Upper lobe of left lung (tissue), 4 donors: ENCODE data around the gene ST3GAL4.

Experiments used
- POLR2A ChIP-seq, 4 donors: fragments of 450-650 bp; IDR thresholded peaks; one replicate each; pipeline ENCODE4 v1.5.1; 2016 to 2017; ENCODE audit warnings: antibody characterized with exemption in 4 of 4, mild to moderate bottlenecking in 2 of 4
- TF ChIP-seq, protein P1 (sequence below), 6 experiments: fragments of 450-650 bp in 4 of 6; fragments of 200-600 bp in 2 of 6; sonication (generic) in 2 of 6; IDR thresholded peaks; one replicate each; pipeline ENCODE4 v1.5.1; 2016 to 2019; ENCODE audit warnings: antibody characterized with exemption in 6 of 6

DNA sequence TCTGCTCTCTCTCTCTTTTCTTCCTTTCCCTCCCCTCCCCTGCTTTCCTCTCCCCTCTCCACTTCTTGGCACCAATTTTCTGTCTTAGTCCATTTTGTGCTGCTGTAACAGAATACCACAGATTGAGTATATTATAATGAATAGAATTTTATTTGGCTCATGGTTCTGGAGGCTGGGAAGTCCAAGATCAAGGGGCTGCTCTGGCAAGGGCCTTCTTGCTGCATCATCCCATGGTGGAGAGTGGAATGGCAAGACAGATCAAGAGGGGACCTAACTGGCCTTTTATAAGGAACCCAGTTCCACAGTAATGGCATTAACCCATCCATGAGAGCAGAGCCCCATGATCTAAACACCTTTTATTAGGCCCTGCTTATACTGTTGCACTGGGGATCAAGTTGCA lies 44.5 kb downstream of the ST3GAL4 start:
- no peak for TF ChIP-seq POLR2A (IDR thresholded peaks at IDR 0.05)
- TF ChIP-seq, protein P1, sequence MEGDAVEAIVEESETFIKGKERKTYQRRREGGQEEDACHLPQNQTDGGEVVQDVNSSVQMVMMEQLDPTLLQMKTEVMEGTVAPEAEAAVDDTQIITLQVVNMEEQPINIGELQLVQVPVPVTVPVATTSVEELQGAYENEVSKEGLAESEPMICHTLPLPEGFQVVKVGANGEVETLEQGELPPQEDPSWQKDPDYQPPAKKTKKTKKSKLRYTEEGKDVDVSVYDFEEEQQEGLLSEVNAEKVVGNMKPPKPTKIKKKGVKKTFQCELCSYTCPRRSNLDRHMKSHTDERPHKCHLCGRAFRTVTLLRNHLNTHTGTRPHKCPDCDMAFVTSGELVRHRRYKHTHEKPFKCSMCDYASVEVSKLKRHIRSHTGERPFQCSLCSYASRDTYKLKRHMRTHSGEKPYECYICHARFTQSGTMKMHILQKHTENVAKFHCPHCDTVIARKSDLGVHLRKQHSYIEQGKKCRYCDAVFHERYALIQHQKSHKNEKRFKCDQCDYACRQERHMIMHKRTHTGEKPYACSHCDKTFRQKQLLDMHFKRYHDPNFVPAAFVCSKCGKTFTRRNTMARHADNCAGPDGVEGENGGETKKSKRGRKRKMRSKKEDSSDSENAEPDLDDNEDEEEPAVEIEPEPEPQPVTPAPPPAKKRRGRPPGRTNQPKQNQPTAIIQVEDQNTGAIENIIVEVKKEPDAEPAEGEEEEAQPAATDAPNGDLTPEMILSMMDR (IDR thresholded peaks at IDR 0.05), result no peak
